ENCODE results near the gene CCNY. TPM values are rescaled to one million over a fixed set of nuclear protein-coding genes. Genes with fewer than 3 reads are reported as not detected.
"Not testable (repeated sequence)": the region's sequence is repeated elsewhere in the genome, so short reads cannot be mapped to it uniquely, and the experiment has no call there.

CCNY gene
- total and polyA plus RNA-seq, 5 donors, result 27.7 to 72.1 (median 64.3) TPM

DNA sequence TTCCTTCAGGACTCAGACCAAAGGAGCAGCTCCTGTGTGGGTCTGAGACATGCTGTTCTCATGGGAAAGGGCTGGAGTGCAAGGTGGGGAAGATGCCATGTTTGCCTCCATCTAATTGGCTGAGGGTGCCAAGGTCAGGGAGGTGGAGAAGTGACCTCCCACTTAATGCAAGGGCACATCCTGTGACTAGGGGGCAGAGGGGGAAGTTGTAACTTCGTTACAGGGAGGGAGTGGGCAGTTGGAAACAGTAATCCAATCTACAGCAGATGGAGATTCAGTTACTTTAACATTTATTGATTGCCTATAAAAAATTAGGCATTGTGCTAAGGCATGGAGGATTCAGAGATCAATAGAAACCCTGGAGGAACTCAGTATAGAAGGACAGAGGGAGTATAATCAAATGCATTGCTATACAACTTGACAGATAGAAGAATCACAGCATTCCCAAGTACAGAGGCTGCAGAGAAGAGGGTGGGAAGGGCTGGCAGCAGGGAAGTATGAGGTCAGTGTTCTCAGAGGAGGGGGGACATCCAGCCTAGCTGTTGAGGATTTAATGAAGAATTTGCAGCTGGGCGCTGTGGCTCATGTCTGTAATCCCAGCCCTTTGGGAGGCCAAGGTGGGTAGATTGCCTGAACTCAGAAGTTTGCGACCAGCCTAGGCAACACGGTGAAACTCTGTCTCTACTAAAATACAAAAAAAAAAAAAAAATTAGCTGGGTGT lies 75.9 kb downstream of the CCNY start:
- ATAC-seq (no peak), DNase-seq (no peak)
- H3K4me3 ChIP-seq (ENCODE audit: low read length), result no peak overlapping the region
- no peaks in the 10 kb centered on the region for H3K27me3 ChIP-seq (ENCODE audit: control insufficient read depth, insufficient read depth)
- intact Hi-C loops (cut with DNase I), result no loop called here
- no peaks in the 10 kb centered on the region for H3K9me3 ChIP-seq (ENCODE audit: control insufficient read depth, low read length)
- no peak overlapping the region for H3K27ac ChIP-seq (ENCODE audit: low read length)
- peaks cover 40% of the 10 kb centered on the region for H3K4me1 ChIP-seq (ENCODE audit: control insufficient read depth, insufficient read depth, low read length)
- WGBS, result 68% methylated on average over 4 of the region's 4 CpGs

DNA sequence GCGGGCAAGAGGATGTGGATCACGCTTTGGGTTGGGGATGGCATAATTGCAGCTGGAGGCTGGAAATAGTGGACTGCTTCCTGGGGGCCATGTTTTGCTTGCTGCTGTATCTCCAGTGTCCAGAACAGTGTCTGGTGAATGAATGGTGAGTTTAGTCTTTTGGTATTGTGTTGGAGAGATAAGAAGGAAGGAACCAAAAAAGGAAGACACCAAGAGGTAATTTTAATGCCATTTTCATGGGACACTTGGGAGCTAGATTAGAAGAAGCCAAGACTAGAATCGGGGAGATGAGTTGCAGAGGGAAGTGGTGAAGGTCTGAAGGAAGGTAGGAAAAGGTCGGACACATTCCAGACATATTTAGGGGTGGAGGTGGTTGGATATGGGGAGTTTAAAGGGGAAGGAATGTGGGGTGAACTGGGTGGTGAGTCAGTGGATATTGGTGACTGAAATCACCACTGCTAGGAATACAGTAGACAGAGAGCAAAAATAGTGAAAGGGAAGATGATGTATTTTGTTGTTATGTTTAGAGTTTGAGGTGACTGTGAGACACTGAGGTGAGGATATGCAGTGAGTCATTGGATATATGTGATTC lies 76.7 kb downstream of the CCNY start:
- no peaks in the 10 kb centered on the region for H3K27me3 ChIP-seq (ENCODE audit: control insufficient read depth, insufficient read depth)
- H3K9me3 ChIP-seq (ENCODE audit: control insufficient read depth, low read length), result no peaks in the 10 kb centered on the region
- no peak overlapping the region for H3K27ac ChIP-seq (ENCODE audit: low read length)
- ATAC-seq (no peak), DNase-seq (no peak)
- H3K4me3 ChIP-seq (ENCODE audit: low read length), result no peak overlapping the region
- 82% methylated on average over 4 of the region's 4 CpGs for WGBS
- peaks cover 40% of the 10 kb centered on the region for H3K4me1 ChIP-seq (ENCODE audit: control insufficient read depth, insufficient read depth, low read length)
- intact Hi-C loops (cut with DNase I), result no loop called here

DNA sequence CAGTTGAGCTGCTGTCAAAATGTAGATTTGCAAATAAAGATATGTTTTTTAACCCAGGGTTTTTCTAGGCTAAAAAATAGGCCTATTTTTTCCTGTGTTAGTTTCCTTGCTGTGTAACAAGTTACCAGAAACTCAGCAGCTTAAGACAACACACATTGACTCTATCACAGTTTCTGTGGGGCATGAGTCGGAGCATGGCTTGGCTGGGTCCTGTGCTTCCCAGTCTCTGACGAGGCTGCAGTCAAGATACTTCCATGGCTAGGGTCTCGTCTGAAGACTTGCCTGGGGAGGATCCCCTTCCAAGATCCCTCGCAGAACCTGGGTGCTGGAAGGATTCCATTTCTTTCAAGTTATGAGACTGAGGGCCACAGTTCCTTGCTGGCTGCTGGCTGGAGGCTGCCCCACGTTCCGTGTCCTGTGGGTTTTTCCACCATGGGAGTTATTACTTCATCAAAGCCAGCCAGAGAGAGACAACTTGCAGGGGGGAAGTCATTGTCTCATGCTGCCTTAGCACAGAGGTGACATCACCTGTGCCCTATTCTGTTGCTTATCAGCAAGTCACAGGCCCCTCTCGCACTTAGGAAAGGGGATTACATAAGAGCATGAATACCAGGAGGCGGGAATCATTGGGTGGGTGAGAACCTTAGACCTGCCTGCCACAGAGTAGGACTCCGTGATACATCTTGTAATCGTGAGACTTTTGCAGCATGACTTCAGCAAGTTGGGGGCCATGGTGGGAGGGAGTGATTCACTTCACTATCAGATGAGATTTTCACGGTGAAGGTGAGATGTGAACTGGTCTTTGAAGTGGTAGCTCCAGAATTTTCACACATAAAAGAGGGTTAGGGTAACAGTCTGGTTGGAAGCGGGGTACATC lies 77.9 kb downstream of the CCNY start:
- H3K4me1 ChIP-seq (ENCODE audit: control insufficient read depth, insufficient read depth, low read length), result peaks cover 37% of the 10 kb centered on the region
- no peak overlapping the region for H3K27ac ChIP-seq (ENCODE audit: low read length)
- WGBS, result 79% methylated on average over 12 of the region's 12 CpGs
- ATAC-seq (no peak), DNase-seq (no peak)
- intact Hi-C loops (cut with DNase I), result no loop called here
- H3K27me3 ChIP-seq (ENCODE audit: control insufficient read depth, insufficient read depth), result no peaks in the 10 kb centered on the region
- no peak overlapping the region for H3K4me3 ChIP-seq (ENCODE audit: low read length)
- H3K9me3 ChIP-seq (ENCODE audit: control insufficient read depth, low read length), result no peaks in the 10 kb centered on the region

DNA sequence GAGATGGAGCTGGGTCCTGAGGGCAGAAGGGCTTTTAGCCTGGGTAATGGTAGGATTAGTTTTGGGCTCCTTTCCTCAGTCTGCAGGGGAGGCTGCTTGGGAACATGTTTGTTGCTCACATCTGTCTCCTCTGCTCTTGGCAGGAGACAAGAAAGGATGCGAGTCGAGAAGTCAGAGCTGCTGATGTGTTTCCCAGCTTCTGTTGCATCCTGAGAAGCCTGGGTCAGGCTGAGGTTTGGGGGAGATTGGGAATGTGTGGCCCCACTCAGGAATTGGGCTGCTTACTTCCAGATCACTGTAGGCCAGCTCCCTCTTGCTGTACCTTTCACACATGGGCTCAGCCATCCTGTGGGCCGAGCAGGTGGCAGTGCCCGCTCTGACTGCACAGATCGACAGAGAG lies 79.2 kb downstream of the CCNY start:
- Histone ChIP-seq H3K27me3 (ENCODE audit: control insufficient read depth, insufficient read depth) (no peaks in the 10 kb centered on the region), H3K27ac (ENCODE audit: low read length) (no peak overlapping the region), H3K4me3 (ENCODE audit: low read length) (no peak overlapping the region), H3K9me3 (ENCODE audit: control insufficient read depth, low read length) (no peaks in the 10 kb centered on the region), H3K4me1 (ENCODE audit: control insufficient read depth, insufficient read depth, low read length) (peaks cover 36% of the 10 kb centered on the region)
- intact Hi-C loops (cut with DNase I), result no loop called here
- ATAC-seq (no peak), DNase-seq (no peak)
- 73% methylated on average over 5 of the region's 5 CpGs for WGBS

DNA sequence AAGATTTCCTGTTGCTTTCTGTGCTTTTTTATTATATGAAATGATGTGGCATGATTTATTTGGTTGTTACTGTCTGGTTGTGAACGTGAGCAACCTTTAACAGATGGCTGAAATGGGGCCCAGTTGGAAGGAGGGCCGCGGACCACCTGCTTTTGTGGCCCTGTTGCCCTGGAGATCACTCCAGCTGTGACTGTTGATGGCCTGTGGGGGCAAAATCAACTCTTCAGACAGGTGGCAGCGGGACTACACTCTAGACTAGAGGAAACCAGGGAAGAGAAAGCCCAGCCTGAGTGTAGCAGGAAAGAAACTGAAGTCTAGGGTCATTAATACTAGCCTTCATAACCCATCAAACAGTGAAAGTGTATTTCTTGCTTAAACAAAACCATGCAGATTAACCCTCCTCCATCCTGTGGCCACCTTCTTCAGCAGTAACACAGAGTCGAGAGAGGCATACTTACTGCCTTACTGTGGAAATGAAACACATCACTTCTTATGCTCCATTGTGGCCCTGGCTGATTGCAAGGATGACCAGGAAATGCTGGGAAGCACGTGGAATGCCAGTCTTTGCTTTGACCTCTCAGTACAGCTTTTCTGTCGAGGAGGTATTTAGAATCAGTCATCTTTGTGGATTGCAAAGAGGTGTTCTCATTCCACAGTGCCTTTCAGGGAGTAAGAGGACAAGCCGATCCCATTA lies 80.5 kb downstream of the CCNY start:
- Histone ChIP-seq H3K4me3 (ENCODE audit: low read length) (no peak overlapping the region), H3K4me1 (ENCODE audit: control insufficient read depth, insufficient read depth, low read length) (peaks cover 46% of the 10 kb centered on the region), H3K27ac (ENCODE audit: low read length) (no peak overlapping the region), H3K9me3 (ENCODE audit: control insufficient read depth, low read length) (no peaks in the 10 kb centered on the region), H3K27me3 (ENCODE audit: control insufficient read depth, insufficient read depth) (no peaks in the 10 kb centered on the region)
- no peak for ATAC-seq
- intact Hi-C loops (cut with DNase I), result no loop called here
- no peak for DNase-seq
- WGBS, result 81% methylated on average over 8 of the region's 8 CpGs

DNA sequence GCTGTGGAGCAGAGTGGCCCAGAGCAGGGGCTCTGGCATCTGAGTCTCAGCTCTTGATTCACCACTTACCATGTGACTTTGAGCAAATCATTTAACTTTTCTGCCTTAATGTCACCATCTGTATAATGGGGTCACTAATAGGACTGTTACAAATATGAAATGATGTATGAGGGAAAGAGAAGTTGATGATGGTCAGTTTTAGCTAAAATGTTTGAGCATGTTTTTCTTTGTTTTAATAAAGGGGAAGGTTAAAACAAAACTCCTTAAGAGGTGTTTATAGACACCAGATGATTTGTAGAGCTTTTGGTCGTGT lies 81.0 kb downstream of the CCNY start:
- DNase-seq (no peak), ATAC-seq (no peak)
- Histone ChIP-seq H3K27ac (ENCODE audit: low read length) (no peak overlapping the region), H3K27me3 (ENCODE audit: control insufficient read depth, insufficient read depth) (no peaks in the 10 kb centered on the region), H3K9me3 (ENCODE audit: control insufficient read depth, low read length) (no peaks in the 10 kb centered on the region), H3K4me1 (ENCODE audit: control insufficient read depth, insufficient read depth, low read length) (peaks cover 45% of the 10 kb centered on the region), H3K4me3 (ENCODE audit: low read length) (no peak overlapping the region)
- WGBS, result 82% methylated on average over 1 of the region's 1 CpG
- intact Hi-C loops (cut with DNase I), result no loop called here

DNA sequence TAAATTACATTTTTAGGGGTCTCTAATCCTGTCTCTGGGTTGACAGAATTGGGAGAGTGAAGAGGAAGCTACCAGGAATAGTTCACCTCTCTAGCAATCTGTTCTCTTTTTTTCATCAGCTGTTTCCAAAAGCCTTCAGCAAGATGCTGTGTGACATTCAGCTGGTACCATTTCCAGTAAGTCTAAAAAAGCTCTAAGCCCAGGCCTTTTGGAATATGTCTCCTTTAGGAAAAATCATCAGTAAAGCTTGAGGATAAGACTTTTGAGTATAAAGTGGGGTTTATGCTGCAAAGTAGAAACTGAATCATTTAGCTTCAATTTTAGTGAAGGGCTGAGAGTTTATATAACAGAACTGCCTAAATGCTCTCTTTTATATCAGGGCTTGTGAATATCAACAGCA lies 81.5 kb downstream of the CCNY start:
- Histone ChIP-seq H3K4me3 (ENCODE audit: low read length) (no peak overlapping the region), H3K4me1 (ENCODE audit: control insufficient read depth, insufficient read depth, low read length) (peaks cover 42% of the 10 kb centered on the region), H3K27me3 (ENCODE audit: control insufficient read depth, insufficient read depth) (no peaks in the 10 kb centered on the region), H3K9me3 (ENCODE audit: control insufficient read depth, low read length) (no peaks in the 10 kb centered on the region), H3K27ac (ENCODE audit: low read length) (no peak overlapping the region)
- DNase-seq (no peak), ATAC-seq (no peak)
- intact Hi-C loops (cut with DNase I), result no loop called here

DNA sequence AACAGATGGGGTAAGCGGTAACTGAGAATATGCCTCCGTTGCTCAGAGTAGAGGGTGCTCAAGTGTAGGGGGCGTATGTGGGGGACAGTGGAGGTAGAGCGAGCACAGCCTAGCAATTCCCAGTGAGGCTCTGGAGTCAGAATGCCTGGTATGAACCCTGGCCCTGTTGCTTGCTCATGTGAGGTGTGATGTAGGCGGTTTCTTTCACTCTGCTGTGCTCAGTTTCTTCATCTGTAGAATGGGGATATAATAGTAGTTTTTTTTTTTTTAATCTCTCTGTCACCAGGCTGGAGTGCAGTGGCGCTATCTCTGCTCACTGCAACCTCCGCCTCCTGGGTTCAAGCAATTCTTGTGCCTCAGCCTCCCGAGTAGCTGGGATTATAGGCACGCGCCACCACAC lies 82.3 kb downstream of the CCNY start:
- intact Hi-C loops (cut with DNase I); H3K27ac ChIP-seq (ENCODE audit: low read length); DNase-seq; H3K4me3 ChIP-seq (ENCODE audit: low read length); H3K27me3 ChIP-seq (ENCODE audit: control insufficient read depth, insufficient read depth); H3K9me3 ChIP-seq (ENCODE audit: control insufficient read depth, low read length); ATAC-seq: not testable (repeated sequence)
- WGBS, result 95% methylated on average over 10 of the region's 10 CpGs
- H3K4me1 ChIP-seq (ENCODE audit: control insufficient read depth, insufficient read depth, low read length), result peaks cover 37% of the 10 kb centered on the region

DNA sequence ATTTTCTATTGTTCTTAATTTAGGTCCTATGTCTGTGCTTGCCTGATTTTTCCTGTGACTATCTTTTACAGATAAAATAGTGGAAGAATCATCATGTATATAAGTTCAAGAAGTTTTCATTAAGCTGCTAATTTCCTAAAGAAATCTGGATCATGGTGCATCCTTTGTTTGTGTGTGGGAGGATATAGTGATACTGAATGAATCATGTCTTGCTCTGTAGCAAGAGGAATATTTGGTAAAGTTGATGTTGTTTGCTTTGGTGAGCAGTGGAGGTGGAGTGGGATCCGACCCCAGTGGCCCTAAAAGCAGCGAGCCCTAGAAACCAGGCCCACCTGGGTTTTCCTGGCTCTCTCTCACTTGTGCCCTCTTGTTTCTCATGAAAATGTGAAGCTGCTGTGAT lies 83.7 kb downstream of the CCNY start:
- WGBS, result 77% methylated on average over 2 of the region's 2 CpGs
- no peak for ATAC-seq
- intact Hi-C loops (cut with DNase I), result no loop called here
- no peak for DNase-seq
- H3K4me1 ChIP-seq (ENCODE audit: control insufficient read depth, insufficient read depth, low read length), result peaks cover 30% of the 10 kb centered on the region
- H3K4me3 ChIP-seq (ENCODE audit: low read length), result no peak overlapping the region
- peak overlapping the region; percentile 15 for H3K27ac ChIP-seq (ENCODE audit: low read length)
- no peaks in the 10 kb centered on the region for H3K9me3 ChIP-seq (ENCODE audit: control insufficient read depth, low read length)
- H3K27me3 ChIP-seq (ENCODE audit: control insufficient read depth, insufficient read depth), result no peaks in the 10 kb centered on the region

DNA sequence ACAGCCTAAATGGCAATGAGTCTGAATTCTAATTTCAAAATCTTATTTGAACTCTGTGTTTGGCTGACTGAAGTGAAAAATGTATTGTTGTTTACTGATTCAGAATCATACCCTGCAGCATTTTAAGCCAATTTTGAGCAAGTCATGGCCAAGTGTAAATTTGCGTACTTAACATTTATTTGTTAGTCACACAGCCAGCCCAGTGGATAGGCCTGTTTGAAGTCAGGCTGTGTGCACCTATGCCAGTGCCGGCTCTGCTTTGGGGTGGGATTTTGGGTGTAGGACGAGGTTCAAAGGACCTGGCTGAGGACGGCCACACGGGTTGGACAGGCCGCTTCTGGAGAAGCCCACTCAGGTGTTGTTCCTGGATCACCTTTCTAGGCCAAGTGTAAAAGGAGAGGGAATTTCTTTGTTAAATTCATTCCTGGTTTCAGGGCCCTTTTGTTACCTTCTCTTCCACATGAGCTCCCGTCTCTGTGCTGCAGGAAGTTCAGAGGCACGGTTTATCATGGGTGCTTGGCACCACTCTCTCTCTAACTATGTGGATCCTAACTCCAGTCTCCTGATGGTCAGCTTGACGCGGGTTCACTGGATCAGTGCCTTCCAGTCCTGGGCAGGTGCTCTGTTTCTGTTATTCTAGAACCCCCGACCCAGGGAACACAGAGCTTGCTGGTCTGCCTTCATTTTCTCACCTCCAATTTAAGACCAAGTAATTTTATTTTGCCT lies 84.7 kb downstream of the CCNY start:
- DNase-seq, result no peak
- Histone ChIP-seq H3K4me3 (ENCODE audit: low read length) (no peak overlapping the region), H3K9me3 (ENCODE audit: control insufficient read depth, low read length) (no peaks in the 10 kb centered on the region), H3K27ac (ENCODE audit: low read length) (peak overlapping the region; percentile 87), H3K27me3 (ENCODE audit: control insufficient read depth, insufficient read depth) (no peaks in the 10 kb centered on the region), H3K4me1 (ENCODE audit: control insufficient read depth, insufficient read depth, low read length) (peaks cover 27% of the 10 kb centered on the region)
- ATAC-seq, result peak; percentile 22 to 31
- intact Hi-C loops (cut with DNase I), result no loop called here
- 83% methylated on average over 11 of the region's 11 CpGs for WGBS
